GM18507 (cell line): ENCODE data around the gene TUBA4A.

Source experiments
- DNase-seq: peaks from one replicate; pipeline ENCODE4 v3.0.0; 2011; ENCODE audit warnings: low read depth; ENCODE audit not compliant: insufficient read length; ENCODE audit errors: extremely low spot score
- FAIRE-seq: peaks from 2 replicates; lab custom pipeline; 2011; peaks lifted over from hg19 to GRCh38; lab: Jason Lieb, UNC

The TUBA4A gene

GRCh38 chr2:219247678-219248642 lies 5.8 kb downstream of the TUBA4A start:
- DNase-seq (no peak), FAIRE-seq (no peak)

GRCh38 chr2:219246559-219246958 lies 7.2 kb downstream of the TUBA4A start:
- no peak for FAIRE-seq
- DNase-seq = no peak

- no peak for DNase-seq
- no peak for FAIRE-seq
Measured at GRCh38 chr2:219245899-219246230, 7.9 kb downstream of the TUBA4A start.

- FAIRE-seq (peak; percentile 94), DNase-seq (peak; percentile 94)
Measured at GRCh38 chr2:219245148-219245898, 8.4 kb downstream of the TUBA4A start, which contains the start of the genes GLB1L and STK16. TSS of gene GLB1L (minus strand) at chr2:219245444. CDS start at chr2:219243573, 1,871 bp downstream. TSS of gene STK16 (plus strand) at chr2:219245479. CDS start at chr2:219246000, 521 bp downstream.

- DNase-seq = no peak
- FAIRE-seq = no peak
Measured at GRCh38 chr2:219244789-219245147, 8.9 kb downstream of the TUBA4A start.

GRCh38 chr2:219243291-219243761 lies 10.4 kb downstream of the TUBA4A start:
- FAIRE-seq = no peak
- no peak for DNase-seq

- FAIRE-seq = no peak
- DNase-seq = no peak
Measured at GRCh38 chr2:219234331-219234730, 19.4 kb downstream of the TUBA4A start.

- FAIRE-seq (no peak), DNase-seq (no peak)
Measured at GRCh38 chr2:219230059-219230540, 23.6 kb downstream of the TUBA4A start.

- DNase-seq (peak; percentile 95), FAIRE-seq (peak; percentile 100)
Measured at GRCh38 chr2:219229305-219230058, 24.2 kb downstream of the TUBA4A start, which contains the start of the genes ANKZF1 and ATG9A. TSS of gene ANKZF1 (plus strand) at chr2:219229806. CDS start at chr2:219230258, 452 bp downstream. TSS of gene ATG9A (minus strand) at chr2:219229636. CDS start at chr2:219228024, 1,612 bp downstream.

- FAIRE-seq (no peak), DNase-seq (no peak)
Measured at GRCh38 chr2:219228911-219229304, 24.8 kb downstream of the TUBA4A start.

- no peak for DNase-seq
- no peak for FAIRE-seq
Measured at GRCh38 chr2:219228041-219228910, 25.4 kb downstream of the TUBA4A start.

GRCh38 chr2:219225350-219225749 lies 28.4 kb downstream of the TUBA4A start:
- FAIRE-seq = no peak
- no peak for DNase-seq

- FAIRE-seq (no peak), DNase-seq (no peak)
Measured at GRCh38 chr2:219223831-219224610, 29.7 kb downstream of the TUBA4A start.

- no peak for FAIRE-seq
- DNase-seq = no peak
Measured at GRCh38 chr2:219221957-219222518, 31.7 kb downstream of the TUBA4A start.

GRCh38 chr2:219220652-219221402 lies 32.9 kb downstream of the TUBA4A start:
- FAIRE-seq = no peak
- DNase-seq = no peak

- DNase-seq = no peak
- no peak for FAIRE-seq
Measured at GRCh38 chr2:219219784-219220532, 33.8 kb downstream of the TUBA4A start.
